ENCODE results near the gene KDM4C. TPM values are rescaled to one million over a fixed set of nuclear protein-coding genes. Genes with fewer than 3 reads are reported as not detected.

The KDM4C gene
- total RNA-seq, 1 experiment from 2014 or later, result 7.1 TPM

- no TSS peak for BruUV-seq (replicated peaks)
- Histone ChIP-seq H3K27me3 (ENCODE audit: control insufficient read depth, insufficient read depth, low read length) (no peaks in the 10 kb centered on the region), H3K4me1 (ENCODE audit: control insufficient read depth, insufficient read depth, low read length) (no peaks in the 10 kb centered on the region), H3K36me3 (ENCODE audit: control insufficient read depth, insufficient read depth, low read length) (no peaks in the 10 kb centered on the region), H3K9me3 (ENCODE audit: control insufficient read depth, insufficient read depth, low read depth, low read length) (no peaks in the 10 kb centered on the region), H3K27ac (ENCODE audit: low read length) (no peak overlapping the region), H3K4me3 (ENCODE audit: low read depth in 2 of 2, low read length in 2 of 2) (no peak overlapping the region)
- ATAC-seq (no peak), DNase-seq (ENCODE audit: low read depth, low spot score) (no peak)
- intact Hi-C loops (cut with micrococcal nuclease; ENCODE audit: unreplicated experiment) (no loop called here), in situ Hi-C loops (cut with HindIII; ENCODE audit: low pct_unique_long_range_greater_than_20kb, low sequenced_read_pairs) (no loop called here)
- TF ChIP-seq SIN3A (IDR thresholded peaks at IDR 0.05; ENCODE audit: borderline replicate concordance, insufficient read depth, low read depth, low read length) (no peak), POLR2AphosphoS5 (IDR thresholded peaks at IDR 0.05; ENCODE audit: low read depth, low read length) (no peak), CTCF (IDR thresholded peaks at IDR 0.05) (no peak)
- ChIA-PET CTCF (no interaction called here), POLR2A (no interaction called here)
These were observed 24.5 kb upstream of the KDM4C start for GRCh38 chr9:6733257-6733656.

- DNase-seq (ENCODE audit: low read depth, low spot score) (no peak), ATAC-seq (no peak)
- in situ Hi-C loops (cut with HindIII; ENCODE audit: low pct_unique_long_range_greater_than_20kb, low sequenced_read_pairs), result no loop called here
- H3K9me3 ChIP-seq (ENCODE audit: control insufficient read depth, insufficient read depth, low read depth, low read length), result no peaks in the 10 kb centered on the region
- no TSS peak for BruUV-seq (replicated peaks)
- intact Hi-C loops (cut with micrococcal nuclease; ENCODE audit: unreplicated experiment), result no loop called here
- ChIA-PET POLR2A (no interaction called here), CTCF (no interaction called here)
- TF ChIP-seq SIN3A (IDR thresholded peaks at IDR 0.05; ENCODE audit: borderline replicate concordance, insufficient read depth, low read depth, low read length) (no peak), CTCF (IDR thresholded peaks at IDR 0.05) (no peak), REST (IDR thresholded peaks at IDR 0.05; ENCODE audit: insufficient read depth in 1 of 2, low read depth in 2 of 2, low read length in 1 of 2) (no peak), TCF7L2 (IDR thresholded peaks at IDR 0.05; ENCODE audit: low read depth, low read length) (no peak), POLR2AphosphoS5 (IDR thresholded peaks at IDR 0.05; ENCODE audit: low read depth, low read length) (no peak)
- H3K36me3 ChIP-seq (ENCODE audit: control insufficient read depth, insufficient read depth, low read length), result no peaks in the 10 kb centered on the region
- H3K27me3 ChIP-seq (ENCODE audit: control insufficient read depth, insufficient read depth, low read length), result no peaks in the 10 kb centered on the region
- no peak overlapping the region for H3K4me3 ChIP-seq (ENCODE audit: low read depth in 2 of 2, low read length in 2 of 2)
- H3K4me1 ChIP-seq (ENCODE audit: control insufficient read depth, insufficient read depth, low read length), result no peaks in the 10 kb centered on the region
- no peak overlapping the region for H3K27ac ChIP-seq (ENCODE audit: low read length)
These were observed 23.9 kb upstream of the KDM4C start for GRCh38 chr9:6733831-6734230.
